ENCODE data around the gene GALNT2.

Gene GALNT2

GRCh38 chr1:230084408-230085177, 17.6 kb downstream of the GALNT2 start:
- in situ Hi-C loops (cut with MboI; ENCODE audit: low pct_unique_long_range_greater_than_20kb, low sequenced_read_pairs, unreplicated experiment), result no loop called here
- no peak for DNase-seq (ENCODE audit: low spot score)
- TF ChIP-seq CTCF (IDR thresholded peaks at IDR 0.05; ENCODE audit: extremely low read depth, insufficient read depth, missing control alignments), result no peak

DNA sequence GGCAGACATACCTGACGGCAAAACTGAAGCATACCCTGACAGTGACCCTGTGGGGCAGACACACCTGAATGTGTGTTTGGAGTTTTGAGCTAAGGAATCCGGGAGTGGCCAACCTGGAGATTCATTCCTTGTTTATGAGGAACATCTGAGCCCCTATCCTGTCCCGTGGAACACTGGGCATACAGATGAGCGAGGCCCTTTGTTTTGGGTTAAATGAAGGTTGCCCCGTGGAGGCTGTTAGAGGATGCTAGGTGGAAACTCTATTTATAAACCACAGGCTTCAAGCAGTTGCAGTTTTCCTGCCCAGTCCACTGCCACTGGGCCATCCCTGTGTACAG, 18.1 kb downstream of the GALNT2 start:
- in situ Hi-C loops (cut with MboI; ENCODE audit: low pct_unique_long_range_greater_than_20kb, low sequenced_read_pairs, unreplicated experiment), result no loop called here
- DNase-seq (ENCODE audit: low spot score), result no peak
- no peak for TF ChIP-seq CTCF (IDR thresholded peaks at IDR 0.05; ENCODE audit: extremely low read depth, insufficient read depth, missing control alignments)

DNA sequence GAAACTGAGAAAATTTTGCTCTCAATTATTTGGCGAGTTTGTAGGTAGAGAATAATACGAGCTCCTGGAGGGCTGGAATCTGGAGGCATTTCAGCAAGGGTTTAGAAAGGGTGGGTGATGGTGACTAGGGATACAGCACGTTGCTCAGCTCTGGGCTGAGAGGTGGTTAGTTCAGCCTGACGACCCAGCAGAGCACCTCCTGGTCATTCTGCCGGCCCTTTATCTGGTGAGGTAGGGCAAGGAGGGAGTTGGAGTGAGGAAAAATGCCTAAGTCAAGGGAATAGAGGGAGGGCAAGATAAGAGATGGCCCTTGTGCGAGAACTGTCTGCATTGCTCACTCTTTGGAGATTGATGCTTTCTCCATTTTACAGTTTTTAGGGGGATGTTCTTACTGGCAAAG, 19.1 kb downstream of the GALNT2 start:
- no peak for TF ChIP-seq CTCF (IDR thresholded peaks at IDR 0.05; ENCODE audit: extremely low read depth, insufficient read depth, missing control alignments)
- in situ Hi-C loops (cut with MboI; ENCODE audit: low pct_unique_long_range_greater_than_20kb, low sequenced_read_pairs, unreplicated experiment), result no loop called here
- no peak for DNase-seq (ENCODE audit: low spot score)

GRCh38 chr1:230087028-230087716, 20.1 kb downstream of the GALNT2 start:
- in situ Hi-C loops (cut with MboI; ENCODE audit: low pct_unique_long_range_greater_than_20kb, low sequenced_read_pairs, unreplicated experiment), result no loop called here
- TF ChIP-seq CTCF (IDR thresholded peaks at IDR 0.05; ENCODE audit: extremely low read depth, insufficient read depth, missing control alignments), result no peak
- DNase-seq (ENCODE audit: low spot score), result no peak

DNA sequence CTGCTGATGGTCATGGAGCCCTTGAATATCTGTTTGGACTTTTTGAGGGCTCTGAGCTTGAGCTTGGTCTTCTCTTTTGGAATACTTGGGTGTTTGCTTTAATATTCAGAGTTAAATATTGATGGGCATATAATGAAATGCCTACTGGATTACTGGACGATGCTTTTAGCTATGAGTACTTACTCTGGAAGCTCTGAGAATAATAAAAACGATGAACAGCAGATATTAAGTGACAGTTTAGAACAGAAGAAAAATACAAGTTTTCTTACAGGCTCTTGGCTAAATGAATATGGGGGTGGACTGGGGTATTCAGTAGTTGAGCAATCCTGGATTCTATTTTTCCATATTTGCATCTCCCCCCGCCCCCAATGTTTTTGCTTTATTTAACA, 20.7 kb downstream of the GALNT2 start:
- DNase-seq (ENCODE audit: low spot score), result no peak
- TF ChIP-seq CTCF (IDR thresholded peaks at IDR 0.05; ENCODE audit: extremely low read depth, insufficient read depth, missing control alignments), result no peak
- in situ Hi-C loops (cut with MboI; ENCODE audit: low pct_unique_long_range_greater_than_20kb, low sequenced_read_pairs, unreplicated experiment), result no loop called here

- in situ Hi-C loops (cut with MboI; ENCODE audit: low pct_unique_long_range_greater_than_20kb, low sequenced_read_pairs, unreplicated experiment), result no loop called here
- DNase-seq (ENCODE audit: low spot score), result no peak
- no peak for TF ChIP-seq CTCF (IDR thresholded peaks at IDR 0.05; ENCODE audit: extremely low read depth, insufficient read depth, missing control alignments)
These were observed 23.2 kb downstream of the GALNT2 start for GRCh38 chr1:230090194-230090711.
